ENCODE results near the gene ZFP36L2. TPM values are rescaled to one million over a fixed set of nuclear protein-coding genes. Genes with fewer than 3 reads are reported as not detected.
A peak's percentile ranks its signal among the peaks of the same experiment; 100 is the strongest.

The ZFP36L2 gene
- total and polyA plus RNA-seq, 5 donors: 40.3 to 73.0 (median 66.4) TPM

- H3K4me3 ChIP-seq (ENCODE audit: low read length): no peak overlapping the region
- ATAC-seq (no peak), DNase-seq (no peak)
- WGBS: over 99% methylated on average over 2 of the region's 2 CpGs
- H3K27me3 ChIP-seq (ENCODE audit: control insufficient read depth, insufficient read depth): no peaks in the 10 kb centered on the region
- peaks cover 8% of the 10 kb centered on the region for H3K4me1 ChIP-seq (ENCODE audit: control insufficient read depth, insufficient read depth, low read length)
- H3K27ac ChIP-seq (ENCODE audit: low read length): no peak overlapping the region
- intact Hi-C loops (cut with DNase I): no loop called here
- no peaks in the 10 kb centered on the region for H3K9me3 ChIP-seq (ENCODE audit: control insufficient read depth, low read length)
Measured at GRCh38 chr2:43250015-43250414, 23.6 kb upstream of the ZFP36L2 start.

- WGBS: 91% methylated on average over 7 of the region's 7 CpGs
- no peak overlapping the region for H3K27ac ChIP-seq (ENCODE audit: low read length)
Measured at GRCh38 chr2:43248621-43249020, 22.2 kb upstream of the ZFP36L2 start.

GRCh38 chr2:43246641-43247040 lies 20.2 kb upstream of the ZFP36L2 start:
- H3K27ac ChIP-seq (ENCODE audit: low read length): no peak overlapping the region
- 82% methylated on average over 3 of the region's 3 CpGs for WGBS
- intact Hi-C loops (cut with DNase I): no loop called here
- DNase-seq (no peak), ATAC-seq (no peak)
- no peaks in the 10 kb centered on the region for H3K27me3 ChIP-seq (ENCODE audit: control insufficient read depth, insufficient read depth)
- H3K4me1 ChIP-seq (ENCODE audit: control insufficient read depth, insufficient read depth, low read length): peaks cover 8% of the 10 kb centered on the region
- no peak overlapping the region for H3K4me3 ChIP-seq (ENCODE audit: low read length)
- H3K9me3 ChIP-seq (ENCODE audit: control insufficient read depth, low read length): no peaks in the 10 kb centered on the region

More at GRCh38 chr2:43248621-43249020, 22.2 kb upstream of the ZFP36L2 start:
- intact Hi-C loops (cut with DNase I): no loop called here
- no peak for ATAC-seq
- Histone ChIP-seq H3K9me3 (ENCODE audit: control insufficient read depth, low read length) (no peaks in the 10 kb centered on the region), H3K27me3 (ENCODE audit: control insufficient read depth, insufficient read depth) (no peaks in the 10 kb centered on the region), H3K4me3 (ENCODE audit: low read length) (no peak overlapping the region), H3K4me1 (ENCODE audit: control insufficient read depth, insufficient read depth, low read length) (peaks cover 8% of the 10 kb centered on the region)
- no peak for DNase-seq

GRCh38 chr2:43241558-43241957 lies 15.2 kb upstream of the ZFP36L2 start:
- H3K27ac ChIP-seq (ENCODE audit: low read length): no peak overlapping the region
- no peak for DNase-seq
- no peaks in the 10 kb centered on the region for H3K9me3 ChIP-seq (ENCODE audit: control insufficient read depth, low read length)
- intact Hi-C loops (cut with DNase I): no loop called here
- WGBS: 89% methylated on average over 10 of the region's 10 CpGs
- H3K4me3 ChIP-seq (ENCODE audit: low read length): no peak overlapping the region
- peaks cover 2% of the 10 kb centered on the region for H3K4me1 ChIP-seq (ENCODE audit: control insufficient read depth, insufficient read depth, low read length)
- H3K27me3 ChIP-seq (ENCODE audit: control insufficient read depth, insufficient read depth): no peaks in the 10 kb centered on the region
- ATAC-seq: no peak

- ATAC-seq: peak in 1 of 2 donors; percentile 36
- H3K4me1 ChIP-seq (ENCODE audit: control insufficient read depth, insufficient read depth, low read length): peaks cover 2% of the 10 kb centered on the region
- no peaks in the 10 kb centered on the region for H3K9me3 ChIP-seq (ENCODE audit: control insufficient read depth, low read length)
- no peak overlapping the region for H3K4me3 ChIP-seq (ENCODE audit: low read length)
- H3K27ac ChIP-seq (ENCODE audit: low read length): peak overlapping the region; percentile 28
- no peaks in the 10 kb centered on the region for H3K27me3 ChIP-seq (ENCODE audit: control insufficient read depth, insufficient read depth)
- intact Hi-C loops (cut with DNase I): no loop called here
- WGBS: 83% methylated on average over 5 of the region's 5 CpGs
- no peak for DNase-seq
Measured at GRCh38 chr2:43240766-43241150, 14.4 kb upstream of the ZFP36L2 start.

GRCh38 chr2:43239981-43240765 lies 13.8 kb upstream of the ZFP36L2 start:
- intact Hi-C loops (cut with DNase I): loop anchor here in 3 of 4 donors (10.0 kb wide), 3 partner anchors 245 to 415 kb away; no protein-coding TSS in a partner anchor
- DNase-seq (no peak), ATAC-seq (peak in 1 of 2 donors; percentile 15)
- no peaks in the 10 kb centered on the region for H3K27me3 ChIP-seq (ENCODE audit: control insufficient read depth, insufficient read depth)
- 86% methylated on average over 13 of the region's 13 CpGs for WGBS
- H3K27ac ChIP-seq (ENCODE audit: low read length): peak overlapping the region; percentile 28
- H3K4me3 ChIP-seq (ENCODE audit: low read length): no peak overlapping the region
- H3K9me3 ChIP-seq (ENCODE audit: control insufficient read depth, low read length): no peaks in the 10 kb centered on the region
- H3K4me1 ChIP-seq (ENCODE audit: control insufficient read depth, insufficient read depth, low read length): peaks cover 2% of the 10 kb centered on the region

GRCh38 chr2:43238813-43239212 lies 12.4 kb upstream of the ZFP36L2 start:
- DNase-seq: no peak
- WGBS: 92% methylated on average over 3 of the region's 3 CpGs
- peaks cover 2% of the 10 kb centered on the region for H3K4me1 ChIP-seq (ENCODE audit: control insufficient read depth, insufficient read depth, low read length)
- H3K4me3 ChIP-seq (ENCODE audit: low read length): no peak overlapping the region
- no peak overlapping the region for H3K27ac ChIP-seq (ENCODE audit: low read length)
- H3K9me3 ChIP-seq (ENCODE audit: control insufficient read depth, low read length): no peaks in the 10 kb centered on the region
- intact Hi-C loops (cut with DNase I): loop anchor here in 3 of 4 donors (10.0 kb wide), 3 partner anchors 246 to 414 kb away; no protein-coding TSS in a partner anchor
- ATAC-seq: no peak
- H3K27me3 ChIP-seq (ENCODE audit: control insufficient read depth, insufficient read depth): no peaks in the 10 kb centered on the region

GRCh38 chr2:43238176-43238575 lies 11.8 kb upstream of the ZFP36L2 start:
- DNase-seq (no peak), ATAC-seq (no peak)
- no peaks in the 10 kb centered on the region for H3K27me3 ChIP-seq (ENCODE audit: control insufficient read depth, insufficient read depth)
- no peak overlapping the region for H3K27ac ChIP-seq (ENCODE audit: low read length)
- peaks cover 2% of the 10 kb centered on the region for H3K4me1 ChIP-seq (ENCODE audit: control insufficient read depth, insufficient read depth, low read length)
- intact Hi-C loops (cut with DNase I): loop anchor here in 3 of 4 donors (10.0 kb wide), 3 partner anchors 247 to 413 kb away; no protein-coding TSS in a partner anchor
- H3K4me3 ChIP-seq (ENCODE audit: low read length): no peak overlapping the region
- no peaks in the 10 kb centered on the region for H3K9me3 ChIP-seq (ENCODE audit: control insufficient read depth, low read length)

GRCh38 chr2:43233218-43234212 lies 7.1 kb upstream of the ZFP36L2 start:
- no peak overlapping the region for H3K27ac ChIP-seq (ENCODE audit: low read length)
- ATAC-seq: peak in 1 of 2 donors; percentile 17
- 80% methylated on average over 9 of the region's 9 CpGs for WGBS
- no peak overlapping the region for H3K4me3 ChIP-seq (ENCODE audit: low read length)
- DNase-seq: peak in 1 of 3 donors; percentile 3
- no peaks in the 10 kb centered on the region for H3K4me1 ChIP-seq (ENCODE audit: control insufficient read depth, insufficient read depth, low read length)
- no peaks in the 10 kb centered on the region for H3K27me3 ChIP-seq (ENCODE audit: control insufficient read depth, insufficient read depth)
- intact Hi-C loops (cut with DNase I): loop anchor here in 3 of 4 donors (5.0 to 10.0 kb wide), 4 partner anchors 249 to 409 kb away; no protein-coding TSS in a partner anchor
- no peaks in the 10 kb centered on the region for H3K9me3 ChIP-seq (ENCODE audit: control insufficient read depth, low read length)

GRCh38 chr2:43230951-43231827 lies 4.8 kb upstream of the ZFP36L2 start:
- Histone ChIP-seq H3K27me3 (ENCODE audit: control insufficient read depth, insufficient read depth) (no peaks in the 10 kb centered on the region), H3K4me3 (ENCODE audit: low read length) (no peak overlapping the region), H3K9me3 (ENCODE audit: control insufficient read depth, low read length) (no peaks in the 10 kb centered on the region), H3K27ac (ENCODE audit: low read length) (no peak overlapping the region), H3K4me1 (ENCODE audit: control insufficient read depth, insufficient read depth, low read length) (peaks cover 4% of the 10 kb centered on the region)
- no peak for ATAC-seq
- WGBS: 75% methylated on average over 7 of the region's 7 CpGs
- intact Hi-C loops (cut with DNase I): loop anchor here (2.0 to 10.0 kb wide), 5 partner anchors 251 to 406 kb away; no protein-coding TSS in a partner anchor
- DNase-seq: peak in 1 of 3 donors; percentile 38
